ENCODE measurements around the gene PIGS.

GRCh38 chr17:28575126-28575795 lies 3.9 kb upstream of the PIGS start:
- TF ChIP-seq POLR2A (IDR thresholded peaks at IDR 0.05; ENCODE audit: low read depth, low read length) (no peak), POLR2AphosphoS5 (IDR thresholded peaks at IDR 0.05; ENCODE audit: low read depth, low read length) (no peak), POU2F2 (IDR thresholded peaks at IDR 0.05; ENCODE audit: low read depth, low read length) (no peak), TAF1 (IDR thresholded peaks at IDR 0.05; ENCODE audit: low read depth, low read length) (no peak)
